Brain microvascular endothelial cell (primary cell): ENCODE data around the gene RNF6.

Experiments
- DNase-seq: peaks from one replicate; pipeline ENCODE4 v3.0.0-alpha.2; 2020
- H3K27ac ChIP-seq: fragments of 250-450 bp; sonication (Bioruptor Pico); 2 replicates; pipeline ENCODE4 v1.5.1; 2020; ENCODE audit warnings: mild to moderate bottlenecking, moderate library complexity
- H3K27me3 ChIP-seq: fragments of 250-450 bp; sonication (Bioruptor Pico); replicated peaks from 2 replicates; pipeline ENCODE4 v1.5.1; 2020; ENCODE audit warnings: mild to moderate bottlenecking
- H3K36me3 ChIP-seq: fragments of 250-450 bp; sonication (Bioruptor Pico); replicated peaks from 2 replicates; pipeline ENCODE4 v1.5.1; 2020; ENCODE audit warnings: mild to moderate bottlenecking
- H3K4me3 ChIP-seq: 2 replicates; pipeline ENCODE4 v1.5.1; 2011; ENCODE audit warnings: low read depth, mild to moderate bottlenecking, control low read depth, low read length, moderate library complexity
- CTCF ChIP-seq: IDR thresholded peaks from 2 replicates; pipeline ENCODE4 v1.5.1; 2011; ENCODE audit warnings: low read depth, mild to moderate bottlenecking, moderate library complexity, low read length, control low read depth, inconsistent platforms; ENCODE audit errors: missing control alignments
- in situ Hi-C: cut with HindIII; loops from 2 replicates; pipeline ENCODE4 v1.10.0; 2017; ENCODE audit warnings: low sequenced_read_pairs, low pct_ligation_motif_present

Gene RNF6

GRCh38 chr13:26213982-26214381 is 8.1 kb downstream of the RNF6 start:
- Histone ChIP-seq H3K27me3 (no peaks in the 10 kb centered on the region), H3K4me3 (no peak overlapping the region), H3K36me3 (peaks cover 36% of the 10 kb centered on the region), H3K27ac (no peak overlapping the region)
- in situ Hi-C loops = no loop called here
- no peak for DNase-seq
- TF ChIP-seq CTCF = no peak

DNA sequence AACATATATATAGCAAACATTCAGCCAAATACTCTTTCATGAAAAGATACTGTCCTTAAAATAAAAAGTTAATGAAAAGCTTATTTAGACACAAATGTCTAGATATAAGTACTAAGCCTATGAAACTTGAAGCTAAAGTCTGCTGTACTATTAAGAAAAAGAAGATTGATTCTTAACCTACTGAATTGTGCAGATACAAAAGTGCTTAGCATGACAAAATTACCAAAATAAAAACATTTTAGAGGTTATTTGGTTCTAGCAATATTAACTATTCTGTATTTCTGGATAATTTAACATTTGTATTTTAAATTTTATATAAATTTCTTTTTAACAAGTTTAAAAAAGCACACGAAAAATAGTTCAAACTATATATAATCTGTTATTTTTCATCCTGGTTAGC is 8.8 kb downstream of the RNF6 start:
- in situ Hi-C loops = no loop called here
- H3K27ac ChIP-seq = no peak overlapping the region
- no peak for DNase-seq
- H3K4me3 ChIP-seq = no peak overlapping the region
- TF ChIP-seq CTCF = no peak
- H3K27me3 ChIP-seq = no peaks in the 10 kb centered on the region
- peaks cover 35% of the 10 kb centered on the region for H3K36me3 ChIP-seq

- no peak for DNase-seq
- no peaks in the 10 kb centered on the region for H3K27me3 ChIP-seq
- TF ChIP-seq CTCF = no peak
- in situ Hi-C loops = no loop called here
- no peak overlapping the region for H3K27ac ChIP-seq
- H3K36me3 ChIP-seq = no peaks in the 10 kb centered on the region
- H3K4me3 ChIP-seq = no peak overlapping the region
These were observed 13.8 kb downstream of the RNF6 start for GRCh38 chr13:26208287-26208686.

DNA sequence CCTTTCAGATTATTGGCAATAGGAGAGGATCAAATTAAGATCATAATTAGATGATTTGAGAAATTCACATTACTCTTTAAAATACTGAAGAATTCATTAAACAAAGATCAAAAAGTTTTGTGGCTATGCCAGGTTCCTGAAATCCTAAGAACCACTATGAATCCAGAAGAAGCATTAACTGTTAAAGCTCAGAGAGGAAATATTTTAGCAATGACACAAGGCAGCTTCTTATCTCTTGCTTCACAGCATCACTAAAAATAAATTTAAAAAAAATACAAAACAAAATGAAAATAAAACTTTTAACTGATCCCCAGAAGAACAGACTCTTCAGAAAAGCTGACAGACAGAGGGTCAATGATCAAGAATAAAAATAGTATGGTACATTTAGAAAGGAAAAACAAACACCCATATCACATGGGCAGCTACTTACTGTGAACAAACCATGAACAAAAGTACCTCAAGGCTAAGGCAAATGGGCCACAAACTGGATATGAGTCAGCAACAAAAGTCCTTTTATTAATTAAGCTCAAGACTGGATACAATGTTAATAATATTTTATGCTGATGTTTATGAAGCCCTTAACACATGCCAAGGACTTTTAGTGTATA is 19.6 kb downstream of the RNF6 start:
- H3K27ac ChIP-seq = peak overlapping the region; percentile 66
- DNase-seq = no peak
- no peak overlapping the region for H3K4me3 ChIP-seq
- no peak for TF ChIP-seq CTCF
- no peaks in the 10 kb centered on the region for H3K27me3 ChIP-seq
- in situ Hi-C loops = no loop called here
- H3K36me3 ChIP-seq = no peaks in the 10 kb centered on the region

GRCh38 chr13:26200811-26201210 is 21.3 kb downstream of the RNF6 start:
- Histone ChIP-seq H3K27me3 (no peaks in the 10 kb centered on the region), H3K36me3 (no peaks in the 10 kb centered on the region), H3K27ac (no peak overlapping the region), H3K4me3 (no peak overlapping the region)
- no peak for TF ChIP-seq CTCF
- in situ Hi-C loops = no loop called here
- DNase-seq = no peak

DNA sequence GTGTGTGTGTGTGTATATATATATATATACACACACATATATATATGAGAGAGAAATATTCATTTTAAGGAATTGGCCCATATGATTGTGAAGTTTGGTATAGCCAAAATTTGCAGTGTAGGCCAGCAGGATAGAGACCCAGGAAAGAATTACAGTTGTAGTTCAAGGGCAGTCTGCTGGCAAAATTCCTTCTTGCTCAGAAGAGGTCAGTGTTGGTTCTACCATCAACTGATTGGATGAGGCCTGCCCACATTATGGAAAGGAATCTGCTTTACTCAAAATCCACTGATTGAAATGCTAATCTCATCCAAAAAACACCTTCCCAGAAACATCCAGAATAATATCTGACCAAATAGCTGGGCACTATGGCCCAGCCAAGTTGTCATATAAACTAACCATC is 24.0 kb downstream of the RNF6 start:
- DNase-seq = no peak
- no peak overlapping the region for H3K4me3 ChIP-seq
- no peak overlapping the region for H3K27ac ChIP-seq
- no peaks in the 10 kb centered on the region for H3K36me3 ChIP-seq
- H3K27me3 ChIP-seq = no peaks in the 10 kb centered on the region
- no peak for TF ChIP-seq CTCF
- in situ Hi-C loops = loop anchor here (25.0 kb wide), 1 partner anchor 289 kb away; no protein-coding TSS in a partner anchor
